Measurements from ENCODE around the gene HYAL3. TPM values are rescaled to one million over a fixed set of nuclear protein-coding genes. Genes with fewer than 3 reads are reported as not detected.

Gene HYAL3
- total and polyA plus RNA-seq, 2 of the 8 experiments (the other 6 are each of a cell fraction or from before 2014, with no cell fraction given): 3.2 to 12.2 TPM

- 0 out of 2 replicates have a peak, but pooled peaks have one; percentile 25 for TF ChIP-seq TAF1 (IDR thresholded peaks at IDR 0.05; ENCODE audit: low read depth, low read length)
- peak; percentile 8; the same call in 1 of the 2 replicates for TF ChIP-seq MAX (IDR thresholded peaks at IDR 0.05)
- TF ChIP-seq TAF7 (optimal IDR thresholded peaks at IDR 0.05; ENCODE audit: borderline replicate concordance, low read depth, low read length): no peak
- no peak for TF ChIP-seq HDAC6 (IDR thresholded peaks at IDR 0.05; ENCODE audit: low read depth, low read length)
Measured at GRCh38 chr3:50345586-50346234, 46.5 kb upstream of the HYAL3 start, which contains the start of gene ZMYND10 (continued).

Data from H1 (cell line).